Dendritic cell treated with granulocyte-macrophage colony-stimulating factor and Interleukin-4, amounts not matched to agents 40 ng/mL and 50 ng/mL, for 4 days (primary cell): ENCODE measurements around the gene CERK.
A peak's percentile ranks its signal among the peaks of the same experiment; 100 is the strongest.

Experiments used
- H3K27ac Mint-ChIP-seq: one replicate; pipeline ENCODE4 v1.8.0; 2022; ENCODE audit warnings: mild to moderate bottlenecking, mixed read lengths
- H3K27me3 Mint-ChIP-seq: one replicate; pipeline ENCODE4 v1.8.0; 2022; ENCODE audit warnings: mild to moderate bottlenecking, mixed read lengths
- H3K36me3 Mint-ChIP-seq: one replicate; pipeline ENCODE4 v1.8.0; 2022; ENCODE audit warnings: low read depth, mixed read lengths
- H3K4me1 Mint-ChIP-seq: one replicate; pipeline ENCODE4 v1.8.0; 2022; ENCODE audit warnings: low read depth, mixed read lengths
- H3K4me3 Mint-ChIP-seq: one replicate; pipeline ENCODE4 v1.8.0; 2022; ENCODE audit warnings: mild to moderate bottlenecking, moderate library complexity, mixed read lengths
- H3K9me3 Mint-ChIP-seq: one replicate; pipeline ENCODE4 v1.8.0; 2022; ENCODE audit warnings: mixed read lengths
- intact Hi-C: fragments of 100-400 bp; cut with micrococcal nuclease; formaldehyde crosslinking; loops from one replicate; pipeline ENCODE4 v1.15.0; 2022

CERK gene

GRCh38 chr22:46675479-46675878 is 62.6 kb downstream of the CERK start:
- Mint-ChIP-seq H3K27me3 (no peaks in the 10 kb centered on the region), H3K4me1 (peaks cover 33% of the 10 kb centered on the region), H3K4me3 (no peak overlapping the region), H3K36me3 (peaks cover 96% of the 10 kb centered on the region), H3K27ac (no peak overlapping the region), H3K9me3 (no peaks in the 10 kb centered on the region)
- intact Hi-C loops = loop anchor here (10.0 kb wide), 1 partner anchor 51 kb away; the partner anchor contains the start of gene GRAMD4

DNA sequence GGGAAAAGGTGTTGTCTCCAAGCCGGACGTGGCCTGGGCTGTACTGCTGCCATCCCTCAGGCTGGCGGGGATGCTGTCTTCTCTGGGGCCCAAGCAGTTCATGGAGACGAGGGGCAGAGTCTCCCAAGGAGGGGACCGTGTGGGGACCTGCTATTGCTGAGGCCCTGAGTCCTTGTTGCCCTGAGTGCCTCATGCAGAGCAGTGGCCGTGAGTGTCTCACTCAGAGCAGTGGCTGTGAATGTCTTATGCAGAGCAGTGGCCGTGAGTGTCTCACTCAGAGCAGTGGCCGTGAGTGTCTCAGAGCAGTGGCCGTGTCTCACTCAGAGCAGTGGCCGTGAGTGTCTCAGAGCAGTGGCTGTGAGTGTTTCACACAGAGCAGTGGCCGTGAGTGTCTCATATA is 63.1 kb downstream of the CERK start:
- Mint-ChIP-seq H3K27me3 (no peaks in the 10 kb centered on the region), H3K36me3 (peaks cover 96% of the 10 kb centered on the region), H3K9me3 (no peaks in the 10 kb centered on the region), H3K4me1 (peaks cover 33% of the 10 kb centered on the region), H3K4me3 (no peak overlapping the region), H3K27ac (peak overlapping the region; percentile 73)
- intact Hi-C loops = loop anchor here (5.0 to 10.0 kb wide), 2 partner anchors 50 to 98 kb away; partner anchors contain the start of gene GRAMD4

DNA sequence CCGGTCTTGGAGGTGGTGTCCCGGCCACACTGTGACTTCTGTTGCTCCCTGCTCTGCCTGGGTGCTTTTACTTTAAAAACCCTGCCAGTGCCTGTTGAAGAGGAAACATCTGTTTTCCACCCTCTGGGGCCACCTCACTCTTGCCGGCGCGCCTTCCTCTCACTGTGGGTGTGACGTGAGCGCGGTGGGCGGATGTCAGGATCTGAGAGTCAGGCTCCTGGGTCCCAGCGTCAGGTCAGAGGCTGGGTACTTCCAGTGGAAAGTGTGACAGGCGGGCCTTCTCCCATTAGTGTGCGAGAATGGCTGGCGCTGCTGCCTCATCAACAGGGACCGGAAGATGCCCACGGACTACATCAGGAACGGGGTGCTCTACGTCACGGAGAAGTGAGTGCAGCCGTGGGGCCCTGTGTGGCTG is 63.7 kb downstream of the CERK start:
- peaks cover 33% of the 10 kb centered on the region for H3K4me1 Mint-ChIP-seq
- H3K9me3 Mint-ChIP-seq = no peaks in the 10 kb centered on the region
- H3K27ac Mint-ChIP-seq = peak overlapping the region; percentile 73
- no peaks in the 10 kb centered on the region for H3K27me3 Mint-ChIP-seq
- intact Hi-C loops = loop anchor here (5.0 to 10.0 kb wide), 2 partner anchors 50 to 97 kb away; partner anchors contain the start of gene GRAMD4
- peaks cover 97% of the 10 kb centered on the region for H3K36me3 Mint-ChIP-seq
- no peak overlapping the region for H3K4me3 Mint-ChIP-seq

DNA sequence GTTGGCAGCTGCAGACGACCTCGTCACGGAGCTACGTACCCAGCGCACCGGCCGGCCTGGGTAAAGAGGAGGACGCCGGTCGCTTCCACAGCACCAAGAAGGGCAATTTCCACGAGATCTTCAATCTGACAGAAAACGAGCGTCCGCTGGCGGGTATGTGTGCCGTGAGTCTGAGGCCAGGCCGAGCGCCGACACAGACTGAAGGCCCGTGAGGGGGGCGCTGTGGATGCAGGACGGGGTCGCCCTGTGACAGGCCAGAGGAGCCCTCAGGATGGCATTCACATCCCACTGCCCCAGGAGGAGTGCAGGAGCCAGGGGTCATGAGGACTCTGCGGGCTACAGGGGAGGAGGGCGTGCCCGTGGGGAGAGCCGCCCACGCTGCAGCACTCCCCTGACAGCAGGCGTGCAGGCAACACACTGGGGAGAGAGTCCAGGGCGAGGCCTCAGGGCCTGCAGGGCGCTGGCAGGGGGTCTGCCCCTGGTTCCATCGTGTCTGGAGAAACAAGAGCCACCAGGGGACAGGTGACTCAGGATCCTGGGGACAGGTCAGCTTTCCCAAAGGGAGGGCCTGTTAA is 64.3 kb downstream of the CERK start:
- Mint-ChIP-seq H3K4me3 (no peak overlapping the region), H3K4me1 (peaks cover 33% of the 10 kb centered on the region), H3K9me3 (no peaks in the 10 kb centered on the region), H3K27me3 (no peaks in the 10 kb centered on the region), H3K27ac (peak overlapping the region; percentile 73), H3K36me3 (peaks cover 99% of the 10 kb centered on the region)
- intact Hi-C loops = loop anchor here (5.0 to 10.0 kb wide), 2 partner anchors 49 to 96 kb away; partner anchors contain the start of gene GRAMD4

GRCh38 chr22:46673205-46673604 is 64.8 kb downstream of the CERK start:
- H3K9me3 Mint-ChIP-seq = no peaks in the 10 kb centered on the region
- peaks cover 33% of the 10 kb centered on the region for H3K4me1 Mint-ChIP-seq
- no peak overlapping the region for H3K4me3 Mint-ChIP-seq
- H3K36me3 Mint-ChIP-seq = peaks cover 99% of the 10 kb centered on the region
- H3K27me3 Mint-ChIP-seq = no peaks in the 10 kb centered on the region
- intact Hi-C loops = loop anchor here (5.0 to 10.0 kb wide), 2 partner anchors 48 to 96 kb away; partner anchors contain the start of gene GRAMD4
- peak overlapping the region; percentile 73 for H3K27ac Mint-ChIP-seq

DNA sequence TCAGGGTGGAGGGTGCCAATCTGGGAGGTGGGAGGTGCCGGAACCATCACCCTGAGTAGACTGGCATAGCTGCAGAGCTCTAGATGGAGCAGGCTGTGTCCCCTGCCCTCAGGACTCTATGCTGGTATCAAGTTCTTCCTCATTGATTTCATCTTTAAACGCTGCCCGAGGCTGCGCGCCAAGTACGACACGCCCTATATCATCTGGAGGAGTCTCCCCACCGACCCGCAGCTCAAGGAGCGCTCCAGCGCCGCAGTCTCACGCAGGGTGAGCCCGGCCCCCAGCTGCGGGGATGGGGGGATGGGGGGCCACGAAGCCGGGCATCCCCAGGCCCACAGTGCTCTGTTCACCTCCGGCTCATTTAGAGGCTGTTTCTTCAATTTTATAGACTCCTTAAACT is 65.3 kb downstream of the CERK start:
- peaks cover 33% of the 10 kb centered on the region for H3K4me1 Mint-ChIP-seq
- H3K4me3 Mint-ChIP-seq = no peak overlapping the region
- no peaks in the 10 kb centered on the region for H3K9me3 Mint-ChIP-seq
- intact Hi-C loops = loop anchor here (5.0 to 10.0 kb wide), 2 partner anchors 48 to 95 kb away; partner anchors contain the start of gene GRAMD4
- H3K27ac Mint-ChIP-seq = peak overlapping the region; percentile 73
- no peaks in the 10 kb centered on the region for H3K27me3 Mint-ChIP-seq
- H3K36me3 Mint-ChIP-seq = peaks cover 99% of the 10 kb centered on the region

- Mint-ChIP-seq H3K4me3 (no peak overlapping the region), H3K36me3 (peaks cover 99% of the 10 kb centered on the region), H3K4me1 (peaks cover 33% of the 10 kb centered on the region), H3K9me3 (no peaks in the 10 kb centered on the region), H3K27ac (peak overlapping the region; percentile 73), H3K27me3 (no peaks in the 10 kb centered on the region)
- intact Hi-C loops = loop anchor here (5.0 to 10.0 kb wide), 2 partner anchors 47 to 95 kb away; partner anchors contain the start of gene GRAMD4
Measured at GRCh38 chr22:46671824-46672432, 66.1 kb downstream of the CERK start.

DNA sequence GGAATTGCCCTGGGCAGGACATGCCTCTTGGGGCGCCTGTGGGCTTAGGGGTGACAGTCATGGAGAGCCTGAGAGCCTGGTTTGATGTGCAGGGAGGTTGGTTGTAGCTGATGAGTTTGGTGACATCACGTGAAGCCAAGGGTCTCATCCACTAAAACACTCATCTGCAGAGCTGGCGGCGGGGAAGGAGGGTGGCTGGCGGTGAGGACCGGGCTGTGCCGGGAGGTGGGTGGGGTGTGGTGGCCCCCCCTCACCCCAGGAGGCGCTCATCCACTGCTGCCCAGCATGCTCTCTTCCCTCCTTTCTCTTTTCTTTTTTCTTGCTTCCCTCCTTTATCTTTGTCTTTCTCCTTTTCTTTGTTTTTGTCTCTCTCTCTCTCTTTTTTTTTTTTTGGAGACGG is 68.9 kb downstream of the CERK start:
- Mint-ChIP-seq H3K36me3 (peaks cover 99% of the 10 kb centered on the region), H3K27ac (no peak overlapping the region), H3K4me1 (peaks cover 26% of the 10 kb centered on the region), H3K27me3 (no peaks in the 10 kb centered on the region), H3K4me3 (no peak overlapping the region), H3K9me3 (no peaks in the 10 kb centered on the region)
- intact Hi-C loops = no loop called here

DNA sequence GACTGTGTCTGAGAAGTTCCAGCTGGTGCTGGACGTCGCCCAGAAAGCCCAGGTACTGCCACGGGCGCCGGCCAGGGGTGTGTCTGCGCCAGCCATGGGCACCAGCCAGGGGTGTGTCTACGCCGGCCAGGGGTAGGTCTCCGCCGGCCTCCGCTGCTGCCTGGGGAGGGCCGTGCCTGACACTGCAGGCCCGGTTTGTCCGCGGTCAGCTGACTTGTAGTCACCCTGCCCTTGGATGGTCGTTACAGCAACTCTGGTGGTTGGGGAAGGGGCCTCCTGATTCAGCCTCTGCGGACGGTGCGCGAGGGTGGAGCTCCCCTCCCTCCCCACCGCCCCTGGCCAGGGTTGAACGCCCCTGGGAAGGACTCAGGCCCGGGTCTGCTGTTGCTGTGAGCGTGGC is 69.9 kb downstream of the CERK start:
- peaks cover 15% of the 10 kb centered on the region for H3K4me1 Mint-ChIP-seq
- no peak overlapping the region for H3K4me3 Mint-ChIP-seq
- no peak overlapping the region for H3K27ac Mint-ChIP-seq
- peaks cover 99% of the 10 kb centered on the region for H3K36me3 Mint-ChIP-seq
- H3K9me3 Mint-ChIP-seq = no peaks in the 10 kb centered on the region
- H3K27me3 Mint-ChIP-seq = no peaks in the 10 kb centered on the region
- intact Hi-C loops = no loop called here

- intact Hi-C loops = no loop called here
- Mint-ChIP-seq H3K4me1 (peaks cover 7% of the 10 kb centered on the region), H3K36me3 (peaks cover 99% of the 10 kb centered on the region), H3K27me3 (no peaks in the 10 kb centered on the region), H3K27ac (no peak overlapping the region), H3K9me3 (no peaks in the 10 kb centered on the region), H3K4me3 (no peak overlapping the region)
Measured at GRCh38 chr22:46667245-46667623, 70.8 kb downstream of the CERK start.

GRCh38 chr22:46666577-46667244 is 71.3 kb downstream of the CERK start:
- Mint-ChIP-seq H3K9me3 (no peaks in the 10 kb centered on the region), H3K36me3 (peaks cover 99% of the 10 kb centered on the region), H3K4me3 (no peak overlapping the region), H3K27me3 (no peaks in the 10 kb centered on the region), H3K27ac (no peak overlapping the region), H3K4me1 (peaks cover 1% of the 10 kb centered on the region)
- intact Hi-C loops = no loop called here

DNA sequence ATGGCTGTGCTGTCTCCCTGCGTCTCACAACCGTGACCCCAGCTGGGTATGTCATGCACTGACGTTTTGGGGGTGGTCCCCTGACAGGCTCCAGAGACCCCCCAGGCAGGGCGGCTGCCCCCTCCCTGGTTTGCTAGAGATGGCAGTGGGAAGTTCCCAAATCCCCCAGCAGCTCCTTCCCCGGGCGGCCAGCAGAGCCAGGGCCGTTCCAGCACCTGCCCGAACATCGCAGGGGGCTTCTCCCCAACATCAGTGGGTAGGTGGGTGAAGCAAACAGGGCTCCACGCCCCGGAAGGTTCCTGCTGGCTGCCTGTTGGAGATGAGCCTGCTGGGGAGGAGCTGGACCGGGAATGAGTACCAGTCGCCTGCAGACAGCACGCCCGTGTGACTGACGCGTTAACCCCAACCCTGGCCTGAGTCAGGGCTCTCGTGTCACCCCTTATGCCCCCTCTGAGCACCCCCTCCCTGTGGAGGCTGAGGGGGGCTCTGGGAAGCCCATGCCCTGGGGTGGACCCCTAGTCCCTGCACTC is 72.2 kb downstream of the CERK start:
- H3K4me3 Mint-ChIP-seq = no peak overlapping the region
- no peaks in the 10 kb centered on the region for H3K9me3 Mint-ChIP-seq
- peaks cover 100% of the 10 kb centered on the region for H3K36me3 Mint-ChIP-seq
- H3K4me1 Mint-ChIP-seq = no peaks in the 10 kb centered on the region
- H3K27me3 Mint-ChIP-seq = no peaks in the 10 kb centered on the region
- intact Hi-C loops = no loop called here
- no peak overlapping the region for H3K27ac Mint-ChIP-seq

- Mint-ChIP-seq H3K4me1 (peaks cover 2% of the 10 kb centered on the region), H3K27me3 (no peaks in the 10 kb centered on the region), H3K4me3 (no peak overlapping the region), H3K9me3 (no peaks in the 10 kb centered on the region), H3K36me3 (peaks cover 100% of the 10 kb centered on the region), H3K27ac (no peak overlapping the region)
- intact Hi-C loops = no loop called here
Measured at GRCh38 chr22:46665151-46665695, 72.8 kb downstream of the CERK start.
